Tibial nerve (tissue), 4 donors: ENCODE results near the gene CNOT10. TPM values are rescaled to one million over a fixed set of nuclear protein-coding genes. Genes with fewer than 3 reads are reported as not detected.
A peak's percentile ranks its signal among the peaks of the same experiment; 100 is the strongest.
"Not testable (repeated sequence)": the region's sequence is repeated elsewhere in the genome, so short reads cannot be mapped to it uniquely, and the experiment has no call there.

Source experiments
- DNase-seq, 2 donors: peaks; one replicate each; pipeline ENCODE4 v3.0.0-alpha.2; 2019; ENCODE audit warnings: low spot score in 2 of 2
- H3K27ac ChIP-seq, 4 donors: fragments of 200-600 bp; sonication (generic) in 3 of 4; one replicate each; pipeline ENCODE4 v1.5.1; 2017 to 2019; ENCODE audit warnings: mild to moderate bottlenecking in 1 of 4
- H3K27me3 ChIP-seq, 2 donors: fragments of 200-600 bp; sonication (generic) in 1 of 2; one replicate each; pipeline versions ENCODE4 v1.5.1 to v1.6.0; 2017 to 2019
- H3K36me3 ChIP-seq, 3 donors: fragments of 200-600 bp; sonication (generic); one replicate each; pipeline ENCODE4 v1.5.1; 2018 to 2019
- H3K4me1 ChIP-seq, 4 donors: fragments of 200-600 bp; sonication (generic) in 3 of 4; one replicate each; pipeline ENCODE4 v1.5.1; 2017 to 2019
- H3K4me3 ChIP-seq, 4 donors: fragments of 200-600 bp; sonication (generic) in 3 of 4; one replicate each; pipeline ENCODE4 v1.5.1; 2017 to 2019; ENCODE audit warnings: mild to moderate bottlenecking in 1 of 4, moderate library complexity in 1 of 4
- H3K9me3 ChIP-seq, 4 donors: fragments of 200-600 bp; sonication (generic) in 3 of 4; one replicate each; pipeline ENCODE4 v1.5.1; 2017 to 2019
- CTCF ChIP-seq, 5 experiments: fragments of 200-600 bp in 3 of 5; fragments of 450-650 bp in 2 of 5; sonication (generic) in 3 of 5; IDR thresholded peaks; one replicate each; pipeline ENCODE4 v1.5.1; 2016 to 2019; ENCODE audit warnings: antibody characterized with exemption in 5 of 5, mild to moderate bottlenecking in 3 of 5, moderate library complexity in 2 of 5
- EP300 ChIP-seq, 2 donors: sonication (generic); formaldehyde crosslinking; IDR thresholded peaks; one replicate each; pipeline ENCODE4 v1.6.1; 2017; ENCODE audit warnings: antibody characterized with exemption in 2 of 2, mild to moderate bottlenecking in 1 of 2
- POLR2A ChIP-seq, 2 donors: fragments of 450-650 bp; IDR thresholded peaks; one replicate each; pipeline ENCODE4 v1.6.1; 2017; ENCODE audit warnings: antibody characterized with exemption in 2 of 2, mild to moderate bottlenecking in 2 of 2, moderate library complexity in 2 of 2
- WGBS, 2 donors: methylation state at CpG; one replicate each; pipeline ENCODE4 v1.1.5; 2018; 5-methylcytosine and 5-hydroxymethylcytosine counted together
- total RNA-seq, 4 donors: library from RNA; depleted of rRNA; stranded (reverse); fragments of >200 nt; gene quantifications; one replicate each; pipeline ENCODE4 v1.1.0, GENCODE V29; 2016

The CNOT10 gene
- total RNA-seq, 4 donors from 2014 or later: 19.4 to 27.9 (median 22.0) TPM

- no peak for DNase-seq
- no peaks in the 10 kb centered on the region for H3K4me1 ChIP-seq
- no peaks in the 10 kb centered on the region for H3K27me3 ChIP-seq
- H3K36me3 ChIP-seq: peaks cover 0 to 71% (median 0%) of the 10 kb centered on the region in 3 donors
- TF ChIP-seq EP300 (IDR thresholded peaks at IDR 0.05) (no peak), POLR2A (IDR thresholded peaks at IDR 0.05) (no peak), CTCF (IDR thresholded peaks at IDR 0.05) (no peak)
- no peak overlapping the region for H3K4me3 ChIP-seq
- no peak overlapping the region for H3K27ac ChIP-seq
- no peaks in the 10 kb centered on the region for H3K9me3 ChIP-seq
These were observed 40.7 kb downstream of the CNOT10 start for GRCh38 chr3:32725721-32726120.

GRCh38 chr3:32733631-32734229 is 48.7 kb downstream of the CNOT10 start:
- Histone ChIP-seq H3K4me3 (no peak overlapping the region), H3K27ac (no peak overlapping the region), H3K9me3 (no peaks in the 10 kb centered on the region), H3K36me3 (peaks cover 0 to 61% (median 0%) of the 10 kb centered on the region in 3 donors), H3K4me1 (no peaks in the 10 kb centered on the region), H3K27me3 (no peaks in the 10 kb centered on the region)
- TF ChIP-seq POLR2A (IDR thresholded peaks at IDR 0.05) (no peak), CTCF (IDR thresholded peaks at IDR 0.05) (peak; percentile 25 to 52 (median 42))
- no peak for DNase-seq

GRCh38 chr3:32734756-32735155 is 49.8 kb downstream of the CNOT10 start:
- H3K4me3 ChIP-seq: no peak overlapping the region
- no peaks in the 10 kb centered on the region for H3K4me1 ChIP-seq
- TF ChIP-seq POLR2A (IDR thresholded peaks at IDR 0.05) (no peak), EP300 (IDR thresholded peaks at IDR 0.05) (no peak)
- 91 to 95% methylated on average over 3 of the region's 3 CpGs for WGBS, 2 donors
- peaks cover 0 to 63% (median 3%) of the 10 kb centered on the region in 3 donors for H3K36me3 ChIP-seq
- H3K9me3 ChIP-seq: no peaks in the 10 kb centered on the region
- H3K27me3 ChIP-seq: no peaks in the 10 kb centered on the region
- no peak overlapping the region for H3K27ac ChIP-seq
- DNase-seq: no peak

- not testable (repeated sequence) for H3K4me1 ChIP-seq, H3K4me3 ChIP-seq, H3K27ac ChIP-seq, H3K27me3 ChIP-seq, H3K9me3 ChIP-seq, DNase-seq
- H3K36me3 ChIP-seq: peaks cover 0 to 75% (median 4%) of the 10 kb centered on the region in 3 donors
- 91 to 99% methylated on average over 6 of the region's 6 CpGs for WGBS, 2 donors
These were observed 58.5 kb downstream of the CNOT10 start for GRCh38 chr3:32743470-32743869.

GRCh38 chr3:32743934-32744333 is 58.9 kb downstream of the CNOT10 start:
- no peak for DNase-seq
- 70 to 74% methylated on average over 2 of the region's 2 CpGs for WGBS, 2 donors

GRCh38 chr3:32751377-32751776 is 66.4 kb downstream of the CNOT10 start:
- H3K27ac ChIP-seq: no peak overlapping the region
- no peaks in the 10 kb centered on the region for H3K9me3 ChIP-seq
- 91% methylated on average over 1 of the region's 1 CpG for WGBS, 2 donors
- DNase-seq: no peak
- no peak overlapping the region for H3K4me3 ChIP-seq
- peaks cover 0 to 46% (median 0%) of the 10 kb centered on the region in 3 donors for H3K36me3 ChIP-seq
- H3K27me3 ChIP-seq: no peaks in the 10 kb centered on the region
- H3K4me1 ChIP-seq: no peaks in the 10 kb centered on the region
- no peak for TF ChIP-seq CTCF (IDR thresholded peaks at IDR 0.05)

More at GRCh38 chr3:32743934-32744333, 58.9 kb downstream of the CNOT10 start:
- TF ChIP-seq EP300 (IDR thresholded peaks at IDR 0.05) (no peak), CTCF (IDR thresholded peaks at IDR 0.05) (no peak), POLR2A (IDR thresholded peaks at IDR 0.05) (no peak)
- H3K27me3 ChIP-seq: no peaks in the 10 kb centered on the region
- H3K36me3 ChIP-seq: peaks cover 0 to 75% (median 4%) of the 10 kb centered on the region in 3 donors
- no peaks in the 10 kb centered on the region for H3K4me1 ChIP-seq
- no peak overlapping the region for H3K4me3 ChIP-seq
- H3K27ac ChIP-seq: no peak overlapping the region
- H3K9me3 ChIP-seq: no peaks in the 10 kb centered on the region
